Keratinocyte (primary cell): ENCODE measurements around the gene FGF7.

Experiments
- CTCF ChIP-seq, 3 experiments: IDR thresholded peaks in 1 of 3; conservative IDR thresholded peaks in 1 of 3; optimal IDR thresholded peaks in 1 of 3; 2 replicates in 2 of 3; 3 replicates in 1 of 3; pipeline versions ENCODE3 to v1.5.1; 2011; ENCODE audit warnings: low read length in 3 of 3, mild to moderate bottlenecking in 3 of 3, moderate library complexity in 2 of 3, control low read depth in 1 of 3, inconsistent platforms in 1 of 3; ENCODE audit not compliant: insufficient read depth in 2 of 3; ENCODE audit errors: extremely low read depth in 1 of 3
- EZH2 ChIP-seq: IDR thresholded peaks from one replicate; pipeline ENCODE4 v1.6.1; 2012; ENCODE audit warnings: inconsistent platforms, mild to moderate bottlenecking, low read length, moderate library complexity

- TF ChIP-seq CTCF (optimal IDR thresholded peaks at IDR 0.05 in 1 of 3, IDR thresholded peaks at IDR 0.05 in 1 of 3, conservative IDR thresholded peaks at IDR 0.05 in 1 of 3; ENCODE audit: extremely low read depth in 1 of 3, insufficient read depth in 2 of 3, low read length in 3 of 3) = no peak
- no peak for TF ChIP-seq EZH2
These were observed 40.6 kb upstream of the FGF7 start for GRCh38 chr15:49382394-49382793.
